GM12892 (cell line): Measurements from ENCODE around the gene CNTNAP2.

Source experiments
- POLR2A ChIP-seq: IDR thresholded peaks from 2 replicates; pipeline ENCODE4 v1.6.1; 2011; ENCODE audit warnings: low read depth, low read length, control low read depth
- POLR2AphosphoS5 ChIP-seq: IDR thresholded peaks from 2 replicates; pipeline ENCODE4 v1.6.1; 2011; ENCODE audit warnings: low read depth, low read length, control low read depth
- TAF1 ChIP-seq: IDR thresholded peaks from 2 replicates; pipeline ENCODE4 v1.6.1; 2011; ENCODE audit warnings: low read depth, mild to moderate bottlenecking, control low read depth, low read length, borderline replicate concordance

DNA sequence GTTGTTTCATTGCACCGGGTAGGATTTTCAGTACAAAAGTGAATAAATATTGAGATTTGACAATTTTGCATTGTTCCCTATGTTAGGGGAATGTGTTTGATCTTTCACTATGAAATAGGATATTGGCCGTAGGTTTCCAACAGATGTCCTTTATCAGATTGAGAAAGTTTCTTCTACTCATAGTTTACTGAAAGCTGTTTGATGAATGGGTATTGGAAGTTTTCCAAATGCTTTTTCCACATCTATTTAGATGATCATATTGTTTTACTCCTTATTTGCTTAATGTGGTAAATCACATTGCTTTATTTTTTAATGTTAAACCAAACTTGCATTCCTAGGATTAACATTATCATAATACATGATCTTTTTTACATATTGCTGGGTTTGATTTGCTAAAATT, 2296.1 kb downstream of the CNTNAP2 start:
- no peak for TF ChIP-seq POLR2AphosphoS5
- no peak for TF ChIP-seq POLR2A
- TF ChIP-seq TAF1 = no peak
